ENCODE measurements around the gene PTPRB. TPM values are rescaled to one million over a fixed set of nuclear protein-coding genes. Genes with fewer than 3 reads are reported as not detected.

PTPRB gene
- total RNA-seq, 1 experiment from 2014 or later: 0.33 TPM

GRCh38 chr12:70536650-70537049 lies 100.6 kb downstream of the PTPRB start:
- no peaks in the 10 kb centered on the region for H3K36me3 ChIP-seq (ENCODE audit: control insufficient read depth, insufficient read depth, low read length)

GRCh38 chr12:70535896-70536374 lies 101.3 kb downstream of the PTPRB start:
- no peaks in the 10 kb centered on the region for H3K27me3 ChIP-seq (ENCODE audit: control insufficient read depth, insufficient read depth, low read length)
- BruUV-seq (replicated peaks): no TSS peak
- intact Hi-C loops (cut with micrococcal nuclease; ENCODE audit: unreplicated experiment) (no loop called here), in situ Hi-C loops (cut with HindIII; ENCODE audit: low pct_unique_long_range_greater_than_20kb, low sequenced_read_pairs) (no loop called here)
- no peak for DNase-seq (ENCODE audit: low read depth, low spot score)
- ChIA-PET POLR2A (no interaction called here), CTCF (no interaction called here)
- no peaks in the 10 kb centered on the region for H3K36me3 ChIP-seq (ENCODE audit: control insufficient read depth, insufficient read depth, low read length)
- no peaks in the 10 kb centered on the region for H3K9me3 ChIP-seq (ENCODE audit: control insufficient read depth, insufficient read depth, low read depth, low read length)
- no peaks in the 10 kb centered on the region for H3K4me1 ChIP-seq (ENCODE audit: control insufficient read depth, insufficient read depth, low read length)
- H3K4me3 ChIP-seq (ENCODE audit: low read depth in 2 of 2, low read length in 2 of 2): no peak overlapping the region
- TF ChIP-seq TCF7L2 (IDR thresholded peaks at IDR 0.05; ENCODE audit: low read depth, low read length): no peak
- TF ChIP-seq SIN3A (IDR thresholded peaks at IDR 0.05; ENCODE audit: borderline replicate concordance, insufficient read depth, low read depth, low read length): no peak
- no peak for TF ChIP-seq REST (IDR thresholded peaks at IDR 0.05; ENCODE audit: insufficient read depth in 1 of 2, low read depth in 2 of 2, low read length in 1 of 2)
- TF ChIP-seq POLR2AphosphoS5 (IDR thresholded peaks at IDR 0.05; ENCODE audit: low read depth, low read length): no peak
- TF ChIP-seq CTCF (IDR thresholded peaks at IDR 0.05): no peak
- no peak overlapping the region for H3K27ac ChIP-seq (ENCODE audit: low read length)
- ATAC-seq: no peak

More at GRCh38 chr12:70536650-70537049, 100.6 kb downstream of the PTPRB start:
- Histone ChIP-seq H3K4me1 (ENCODE audit: control insufficient read depth, insufficient read depth, low read length) (no peaks in the 10 kb centered on the region), H3K4me3 (ENCODE audit: low read depth in 2 of 2, low read length in 2 of 2) (no peak overlapping the region), H3K27ac (ENCODE audit: low read length) (no peak overlapping the region), H3K9me3 (ENCODE audit: control insufficient read depth, insufficient read depth, low read depth, low read length) (no peaks in the 10 kb centered on the region), H3K27me3 (ENCODE audit: control insufficient read depth, insufficient read depth, low read length) (no peaks in the 10 kb centered on the region)
- POLR2A ChIA-PET: no interaction called here
- CTCF ChIA-PET: no interaction called here
- DNase-seq (ENCODE audit: low read depth, low spot score) (no peak), ATAC-seq (no peak)
- intact Hi-C loops (cut with micrococcal nuclease; ENCODE audit: unreplicated experiment): no loop called here
- BruUV-seq (replicated peaks): no TSS peak
- TF ChIP-seq CTCF (IDR thresholded peaks at IDR 0.05) (no peak), TCF7L2 (IDR thresholded peaks at IDR 0.05; ENCODE audit: low read depth, low read length) (no peak), SIN3A (IDR thresholded peaks at IDR 0.05; ENCODE audit: borderline replicate concordance, insufficient read depth, low read depth, low read length) (no peak), REST (IDR thresholded peaks at IDR 0.05; ENCODE audit: insufficient read depth in 1 of 2, low read depth in 2 of 2, low read length in 1 of 2) (no peak), POLR2AphosphoS5 (IDR thresholded peaks at IDR 0.05; ENCODE audit: low read depth, low read length) (no peak)
- in situ Hi-C loops (cut with HindIII; ENCODE audit: low pct_unique_long_range_greater_than_20kb, low sequenced_read_pairs): no loop called here

All from Panc1 (cell line).